LHCN-M2 (cell line): ENCODE results near the gene FAAH. TPM values are rescaled to one million over a fixed set of nuclear protein-coding genes. Genes with fewer than 3 reads are reported as not detected.
A peak's percentile ranks its signal among the peaks of the same experiment; 100 is the strongest.
"Not testable (repeated sequence)": the region's sequence is repeated elsewhere in the genome, so short reads cannot be mapped to it uniquely, and the experiment has no call there.

Source experiments
- DNase-seq: peaks from one replicate; pipeline ENCODE4 v3.0.0-alpha.2; 2012; ENCODE audit warnings: low read depth
- polyA plus RNA-seq: library from polyadenylated mRNA; unstranded; fragments of >200 nt; gene quantifications from one replicate; pipeline ENCODE4 v1.2.1, GENCODE V29; 2012; ENCODE audit warnings: missing spikeins
- total RNA-seq: library from RNA; depleted of rRNA; stranded (reverse); fragments of >200 nt; gene quantifications from 2 replicates; pipeline ENCODE4 v1.2.3, GENCODE V29; 2014; rRNA removed

FAAH gene
- total RNA-seq = not detected in 2 replicates
- polyA plus RNA-seq = 0.09 TPM

DNA sequence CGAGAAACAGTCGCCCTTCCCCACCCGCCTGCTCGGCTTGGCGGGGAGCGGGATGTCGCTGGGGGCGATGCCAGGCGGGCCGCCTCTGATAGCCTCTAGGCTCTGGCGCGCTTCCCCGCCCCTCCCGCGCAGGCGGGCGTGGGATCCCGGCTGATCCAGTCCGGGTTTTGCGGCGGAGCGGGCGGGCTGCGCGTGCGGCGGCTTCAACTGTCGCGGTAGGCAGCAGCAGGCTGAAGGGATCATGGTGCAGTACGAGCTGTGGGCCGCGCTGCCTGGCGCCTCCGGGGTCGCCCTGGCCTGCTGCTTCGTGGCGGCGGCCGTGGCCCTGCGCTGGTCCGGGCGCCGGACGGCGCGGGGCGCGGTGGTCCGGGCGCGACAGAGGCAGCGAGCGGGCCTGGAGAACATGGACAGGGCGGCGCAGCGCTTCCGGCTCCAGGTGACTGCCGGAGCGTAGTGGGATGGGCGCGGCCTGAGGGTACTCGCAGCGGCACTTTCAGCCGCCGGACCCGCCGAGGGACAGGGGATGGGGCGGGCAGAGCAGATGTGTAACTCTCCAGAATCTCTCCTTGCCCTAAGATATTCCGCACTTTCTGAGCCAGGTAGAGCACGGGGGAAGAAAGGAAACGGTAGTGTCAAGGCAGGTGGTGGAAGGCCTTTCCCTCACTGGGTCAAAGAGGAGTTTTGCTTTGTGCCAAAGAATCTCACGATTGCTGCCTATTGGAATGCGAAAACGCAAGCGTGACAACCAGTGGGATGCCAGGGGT lies at the start of gene FAAH:
FAAH (plus strand) TSS at position 210 of the 764 bp plus-strand sequence; CDS start at position 242, 32 bp downstream.
- no peak for DNase-seq

- no peak for DNase-seq
Observed at GRCh38 chr1:46344481-46344880, 49.6 kb upstream of the FAAH start.

DNA sequence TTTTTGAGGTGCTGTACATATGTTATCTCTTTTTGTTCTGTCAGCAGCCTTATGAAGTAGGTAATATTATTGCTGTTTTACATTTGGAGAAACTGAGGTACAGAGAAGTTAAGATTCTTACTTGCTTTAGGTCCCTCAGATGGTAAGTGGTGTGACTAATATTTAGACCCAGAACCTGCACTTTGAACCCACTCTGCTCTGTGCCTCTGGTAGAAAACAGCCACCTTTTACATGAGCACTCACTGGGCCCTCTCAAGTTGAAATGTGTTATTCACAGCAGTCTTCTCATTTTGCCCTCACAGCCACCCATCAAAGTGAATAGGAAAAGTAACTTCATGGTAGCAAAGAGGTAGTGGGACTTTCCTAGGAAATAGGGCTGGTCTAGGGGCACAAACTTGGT lies 48.8 kb upstream of the FAAH start:
- DNase-seq = no peak

- no peak for DNase-seq
Observed at GRCh38 chr1:46352363-46352762, 41.8 kb upstream of the FAAH start.

DNA sequence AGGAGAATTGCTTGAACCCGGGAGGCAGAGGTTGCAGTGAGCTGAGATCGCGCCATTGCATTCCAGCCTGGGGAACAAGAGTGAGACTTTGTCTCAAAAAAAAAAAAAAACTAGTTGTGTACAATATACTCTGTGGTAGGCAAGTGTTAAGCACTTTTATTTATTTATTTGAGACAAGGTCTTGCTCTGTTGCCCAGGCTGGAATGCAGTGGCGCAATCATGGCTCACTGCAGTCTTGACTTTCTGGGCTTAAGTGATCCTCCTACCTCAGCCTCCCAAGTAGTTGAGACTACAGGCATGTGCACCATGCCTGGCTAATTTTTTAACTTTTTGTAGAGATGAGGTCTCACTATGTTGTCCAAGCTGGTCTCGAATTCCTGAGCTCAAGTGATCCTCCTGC lies 38.2 kb upstream of the FAAH start:
- DNase-seq = not testable (repeated sequence)

DNA sequence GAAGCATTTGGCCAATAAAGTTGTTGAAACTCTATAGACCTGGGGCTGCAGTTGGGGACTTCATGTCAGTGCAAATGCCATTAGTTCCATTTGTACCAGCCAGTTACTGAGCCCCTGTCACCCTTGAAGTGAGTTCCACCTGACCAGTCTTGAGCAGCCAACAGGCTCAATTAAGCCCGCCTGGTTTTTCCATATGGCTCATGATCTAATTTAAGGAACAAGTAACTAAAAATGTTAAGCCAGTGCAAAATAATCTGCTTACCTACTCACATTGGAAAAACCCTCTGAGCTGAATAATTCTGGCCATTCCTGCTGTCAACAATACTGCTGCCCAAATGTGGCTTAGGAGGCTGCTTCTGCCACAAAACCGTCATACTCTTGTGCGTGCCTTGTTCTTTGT lies 32.0 kb upstream of the FAAH start:
- DNase-seq = no peak

- no peak for DNase-seq
Observed at GRCh38 chr1:46363121-46363520, 31.0 kb upstream of the FAAH start.

- no peak for DNase-seq
Observed at GRCh38 chr1:46364612-46365011, 29.5 kb upstream of the FAAH start.

GRCh38 chr1:46365796-46366195 lies 28.3 kb upstream of the FAAH start:
- not testable (repeated sequence) for DNase-seq

GRCh38 chr1:46367072-46367471 lies 27.0 kb upstream of the FAAH start:
- no peak for DNase-seq

GRCh38 chr1:46367701-46368100 lies 26.4 kb upstream of the FAAH start:
- not testable (repeated sequence) for DNase-seq

- DNase-seq = no peak
Observed at GRCh38 chr1:46368791-46369190, 25.3 kb upstream of the FAAH start.

GRCh38 chr1:46369542-46370213 lies 24.4 kb upstream of the FAAH start:
- no peak for DNase-seq

DNA sequence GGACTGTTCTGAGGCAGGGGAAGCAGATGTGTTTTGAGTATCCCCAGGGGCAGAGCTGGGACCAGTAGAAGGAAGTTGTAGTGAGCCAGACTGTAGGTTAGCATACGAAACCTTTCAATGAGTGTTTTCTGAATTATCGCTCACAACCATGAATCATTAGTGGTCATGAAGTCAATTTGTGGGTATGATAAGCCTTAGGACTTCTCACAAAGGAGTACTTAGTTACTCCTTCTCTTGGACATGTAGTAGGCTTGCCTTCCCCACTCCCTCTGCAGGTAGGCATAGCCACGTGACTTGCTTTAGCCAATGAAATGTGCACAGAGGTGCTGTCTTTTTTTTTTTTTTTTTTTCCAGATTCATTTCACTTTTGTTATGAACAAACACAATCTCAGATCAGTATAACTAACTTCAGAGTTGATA lies 23.9 kb upstream of the FAAH start:
- DNase-seq = peak; percentile 29

GRCh38 chr1:46372431-46372830 lies 21.7 kb upstream of the FAAH start:
- DNase-seq = no peak

DNA sequence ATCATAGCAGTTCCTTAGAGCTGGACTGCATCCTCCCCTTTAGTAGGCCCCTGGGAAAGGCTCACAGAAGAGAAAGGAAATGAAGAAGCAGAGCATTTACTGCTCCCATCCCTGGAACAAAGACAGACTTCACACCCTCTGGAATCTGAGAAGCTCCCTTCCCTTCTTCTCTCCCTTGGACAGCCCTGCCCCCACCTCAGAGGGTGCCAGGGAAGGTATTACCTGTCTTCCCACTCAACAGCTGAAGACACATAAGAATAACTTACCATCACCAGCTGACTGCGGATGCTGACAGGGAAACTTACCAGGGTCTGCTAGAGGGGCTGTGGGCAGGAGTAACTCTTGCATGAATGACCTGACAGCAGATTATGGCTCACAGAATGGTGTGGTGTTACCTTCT lies 14.1 kb upstream of the FAAH start:
- no peak for DNase-seq

GRCh38 chr1:46380508-46380907 lies 13.6 kb upstream of the FAAH start:
- DNase-seq = no peak

DNA sequence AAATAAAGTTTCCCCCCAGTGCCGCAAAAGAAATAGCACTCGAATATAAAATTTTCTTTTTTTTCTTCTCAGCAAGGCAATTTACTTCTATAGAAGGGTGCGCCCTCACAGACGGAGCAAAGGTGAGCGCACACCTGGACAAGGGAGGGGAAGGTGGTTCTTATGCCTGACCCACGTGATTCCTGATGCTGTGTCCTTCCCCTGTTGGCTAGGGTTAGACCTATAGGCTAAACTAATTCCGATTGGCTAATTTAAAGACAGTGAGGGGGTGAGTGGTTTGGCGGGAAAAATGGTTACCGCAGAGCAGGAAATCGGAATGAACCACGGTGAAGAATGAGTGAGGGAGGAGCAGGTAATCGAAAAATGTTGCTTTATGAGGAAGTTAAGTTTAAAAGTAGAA lies 607 bp upstream of the FAAH start:
- no peak for DNase-seq

DNA sequence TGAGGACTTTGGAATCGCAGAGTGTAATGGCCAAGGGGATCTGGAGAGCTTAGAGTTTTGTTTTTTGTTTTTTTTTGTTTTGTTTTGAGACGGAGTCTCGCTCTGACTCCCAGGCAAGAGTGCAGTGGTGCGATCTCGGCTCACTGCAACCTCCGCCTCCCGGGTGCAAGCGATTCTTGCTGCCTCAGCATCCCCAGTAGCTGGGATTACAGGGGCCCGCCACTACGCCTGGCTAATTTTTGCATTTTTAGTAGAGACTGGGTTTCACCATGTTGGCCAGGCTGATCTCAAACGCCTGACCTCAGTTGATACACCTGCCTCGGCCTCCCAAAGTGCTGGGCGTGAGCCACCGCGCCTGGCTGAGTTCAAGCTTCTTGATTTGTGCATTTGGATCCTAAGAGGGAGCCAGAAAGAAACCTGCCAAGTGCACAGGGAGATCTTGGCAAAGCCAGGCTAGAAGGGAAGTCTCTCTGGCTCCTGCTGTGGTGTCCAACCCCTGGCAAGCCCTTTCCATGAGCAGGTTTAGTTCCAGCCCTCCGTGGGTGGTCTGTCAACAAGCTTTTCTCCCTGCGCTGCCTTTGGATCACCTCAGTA lies 852 bp downstream of the FAAH start:
- no peak for DNase-seq

- no peak for DNase-seq
Observed at GRCh38 chr1:46396441-46397398, 2.6 kb downstream of the FAAH start.

GRCh38 chr1:46399307-46399706 lies 5.2 kb downstream of the FAAH start:
- DNase-seq = no peak

- DNase-seq = no peak
Observed at GRCh38 chr1:46400421-46400820, 6.3 kb downstream of the FAAH start.
